HG02763 (cell line): Measurements from ENCODE around the gene HIPK3.
"Not testable (repeated sequence)": the region's sequence is repeated elsewhere in the genome, so short reads cannot be mapped to it uniquely, and the experiment has no call there.

ENCODE experiments used
- ATAC-seq: cut with Tn5 transposase; IDR thresholded peaks from one replicate; pipeline ENCODE4 v1.9.1; 2021; ENCODE audit warnings: mild to moderate bottlenecking, moderate library complexity; ENCODE audit not compliant: unreplicated experiment

The HIPK3 gene

DNA sequence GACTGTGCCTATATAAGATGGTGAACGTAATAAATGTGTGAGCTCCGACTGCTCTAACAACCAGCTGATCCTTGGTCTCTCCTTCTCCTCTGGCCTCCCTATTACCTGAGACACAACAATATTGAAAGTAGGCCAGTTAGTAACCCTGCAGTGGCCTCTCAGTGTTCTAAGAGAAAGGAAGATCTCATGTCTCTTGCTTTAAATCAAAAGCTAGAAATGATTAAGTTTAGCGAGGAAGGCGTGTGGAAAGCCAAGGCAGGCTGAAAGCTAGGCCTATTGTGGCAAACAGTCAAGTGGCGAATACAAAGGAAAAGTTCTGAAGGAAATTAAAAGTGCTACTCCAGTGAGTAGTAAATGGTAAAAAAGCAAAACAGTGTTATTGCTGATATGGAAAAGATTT lies 39.5 kb downstream of the HIPK3 start:
- no peak for ATAC-seq

DNA sequence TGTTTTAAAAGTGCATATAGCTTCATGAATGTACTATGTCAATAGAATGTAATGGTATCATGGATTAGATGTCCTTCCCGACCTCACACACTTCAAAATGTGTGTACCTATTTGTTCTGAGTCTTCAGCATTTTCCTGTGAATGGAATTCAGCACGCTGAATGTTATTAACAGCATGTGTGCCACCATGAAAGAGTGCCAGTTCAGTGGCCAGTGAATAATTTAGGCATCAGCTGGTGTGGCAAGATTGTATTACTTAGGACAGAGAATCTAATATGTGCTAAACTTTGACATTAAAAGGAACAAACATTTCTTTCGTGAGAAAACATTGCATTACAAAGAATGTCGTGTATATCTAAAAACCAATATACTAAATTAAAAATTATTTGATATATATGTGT lies 46.4 kb downstream of the HIPK3 start:
- no peak for ATAC-seq

DNA sequence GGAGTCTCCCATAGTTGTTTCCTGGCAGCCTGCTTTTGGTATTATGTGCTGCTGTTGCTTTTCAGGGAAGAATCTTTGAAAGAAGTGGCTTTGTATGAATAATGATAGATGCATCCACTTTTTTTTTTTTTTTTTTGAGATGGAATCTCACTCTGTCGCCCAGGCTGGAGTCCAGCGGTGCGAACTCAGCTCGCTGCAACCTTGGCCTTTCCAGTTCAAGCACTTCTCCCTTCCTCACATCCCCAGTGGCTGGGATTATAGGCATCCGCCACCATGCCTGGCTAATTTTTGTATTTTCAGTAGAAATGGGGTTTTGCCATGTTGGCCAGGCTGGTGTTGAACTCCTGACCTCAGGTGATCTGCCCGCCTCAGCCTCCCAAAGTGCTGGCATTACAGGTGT lies 49.6 kb downstream of the HIPK3 start:
- ATAC-seq: not testable (repeated sequence)

DNA sequence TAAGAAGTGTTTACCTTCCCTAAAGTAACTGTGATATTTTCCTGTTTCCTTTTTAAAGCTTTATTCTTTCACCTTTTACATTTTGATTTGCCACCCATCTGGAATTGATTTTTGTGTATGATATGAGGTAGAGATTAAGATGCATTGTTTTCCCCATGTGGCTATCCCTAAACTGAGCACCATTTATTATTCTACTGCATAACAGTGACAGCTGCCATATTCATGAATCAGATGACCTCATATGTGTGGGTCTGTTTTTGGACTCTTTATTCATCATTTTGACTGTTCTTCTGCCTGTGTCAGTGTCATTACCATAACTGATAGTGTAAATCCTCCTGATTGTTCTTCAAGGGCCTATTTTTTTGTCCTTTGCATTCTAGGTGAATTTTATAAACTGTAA lies 50.8 kb downstream of the HIPK3 start:
- ATAC-seq: no peak

DNA sequence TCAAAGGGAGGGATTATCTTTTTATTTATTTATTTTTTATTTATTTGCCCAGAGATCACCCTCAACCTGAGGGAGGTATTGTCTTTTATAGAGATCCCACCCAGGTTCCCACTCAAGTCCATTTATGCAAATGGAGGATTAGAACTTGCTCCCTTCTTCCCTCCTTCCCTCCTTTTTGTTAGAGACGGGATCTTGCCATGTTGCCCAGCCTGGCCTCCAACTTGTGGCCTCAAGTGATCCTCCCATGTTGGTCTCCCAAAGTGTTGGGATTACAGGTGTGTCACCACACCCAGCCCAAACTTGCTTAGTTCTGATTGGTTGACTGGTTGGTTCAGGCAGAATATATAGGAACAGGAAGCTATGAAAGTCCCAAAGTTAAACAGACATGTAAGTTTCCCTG lies 51.9 kb downstream of the HIPK3 start:
- no peak for ATAC-seq

DNA sequence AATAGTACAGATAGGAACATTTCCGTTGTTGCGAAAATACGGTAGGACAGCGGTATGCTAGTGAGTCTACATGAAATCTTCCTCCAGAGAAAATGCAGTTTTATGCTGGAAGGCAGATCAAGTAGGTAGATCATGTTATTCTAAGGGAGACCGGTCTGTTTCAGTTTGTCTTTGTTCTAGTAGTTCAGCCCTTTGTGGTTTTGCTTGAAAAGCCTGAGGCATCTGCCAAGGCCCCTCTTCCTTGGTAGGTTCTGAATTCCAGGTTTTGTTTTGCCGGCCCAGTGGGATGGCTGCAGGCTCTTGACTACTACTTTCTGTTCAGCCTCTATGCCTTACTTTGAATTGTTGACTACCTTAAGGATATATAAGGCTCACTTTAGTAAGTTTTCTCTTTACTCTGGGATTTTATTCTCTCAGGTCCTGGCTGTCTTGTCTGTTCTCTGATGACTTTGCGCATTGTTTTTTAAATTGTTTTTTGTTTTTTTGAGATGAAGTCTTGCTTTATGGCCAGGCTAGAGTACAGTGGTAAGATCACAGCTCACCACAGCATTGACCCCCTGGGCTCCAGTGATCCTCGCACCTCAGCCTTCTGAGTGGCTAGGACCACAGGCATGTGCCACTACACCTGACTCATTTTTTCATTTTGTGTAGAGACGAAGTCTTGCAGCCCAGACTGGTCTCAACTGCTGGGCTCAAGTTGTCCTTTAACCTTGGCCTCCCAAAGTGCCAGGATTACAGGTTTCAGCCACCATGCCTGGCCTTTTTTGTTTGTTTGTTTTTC lies 53.7 kb downstream of the HIPK3 start:
- no peak for ATAC-seq

DNA sequence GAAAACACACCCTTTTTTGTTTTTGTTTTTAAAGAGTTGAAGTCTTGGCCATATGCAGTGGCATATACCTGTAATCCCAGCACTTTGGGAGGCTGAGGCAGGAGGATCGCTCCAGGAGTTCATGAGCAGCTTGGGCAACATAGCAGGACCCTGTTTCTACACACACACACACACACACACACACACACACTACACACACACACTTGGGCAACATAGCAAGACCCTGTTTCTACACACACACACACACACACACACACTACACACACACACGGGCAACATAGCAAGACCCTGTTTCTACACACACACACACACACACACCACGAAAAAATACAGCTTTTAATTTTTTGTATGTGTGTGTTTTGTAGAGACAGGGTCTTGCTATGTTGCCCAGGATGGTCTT lies 54.5 kb downstream of the HIPK3 start:
- ATAC-seq: no peak

DNA sequence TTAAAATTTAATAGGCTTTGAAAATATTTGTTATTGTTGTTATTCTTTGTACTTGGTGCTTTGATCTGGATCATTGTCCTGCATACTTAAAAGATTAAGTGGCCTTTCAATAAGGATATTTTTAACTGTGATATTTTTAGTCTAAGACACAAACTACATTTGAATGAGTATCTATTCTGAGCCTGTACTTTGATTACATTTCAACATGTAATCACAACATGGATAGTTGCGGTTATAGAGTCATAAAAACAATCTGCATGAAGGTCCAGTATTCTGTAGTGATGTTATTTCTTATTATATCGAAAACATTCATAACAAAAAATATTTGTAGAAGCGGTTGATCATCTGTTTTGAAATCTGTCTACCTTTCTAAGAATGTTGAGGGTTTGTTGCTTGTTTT lies 58.6 kb downstream of the HIPK3 start:
- no peak for ATAC-seq

DNA sequence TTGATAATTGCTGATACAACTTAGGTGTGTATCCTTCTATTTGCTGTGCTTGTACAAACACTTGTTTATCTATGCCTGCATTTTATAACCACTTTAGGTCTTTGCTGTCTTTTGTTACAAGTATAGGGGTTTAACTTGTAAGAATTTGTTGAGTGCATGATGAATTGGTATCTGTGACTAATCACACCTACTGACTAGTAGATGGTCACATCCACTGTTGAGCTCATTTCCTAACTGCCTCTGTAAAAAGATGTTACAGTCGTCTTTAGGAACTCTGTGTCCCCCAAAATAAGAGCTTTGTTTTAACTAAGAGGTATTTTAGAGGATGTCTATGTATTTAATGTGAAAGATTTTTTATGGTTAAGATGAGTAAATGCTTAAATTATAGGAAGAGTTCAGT lies 60.5 kb downstream of the HIPK3 start:
- ATAC-seq: no peak

DNA sequence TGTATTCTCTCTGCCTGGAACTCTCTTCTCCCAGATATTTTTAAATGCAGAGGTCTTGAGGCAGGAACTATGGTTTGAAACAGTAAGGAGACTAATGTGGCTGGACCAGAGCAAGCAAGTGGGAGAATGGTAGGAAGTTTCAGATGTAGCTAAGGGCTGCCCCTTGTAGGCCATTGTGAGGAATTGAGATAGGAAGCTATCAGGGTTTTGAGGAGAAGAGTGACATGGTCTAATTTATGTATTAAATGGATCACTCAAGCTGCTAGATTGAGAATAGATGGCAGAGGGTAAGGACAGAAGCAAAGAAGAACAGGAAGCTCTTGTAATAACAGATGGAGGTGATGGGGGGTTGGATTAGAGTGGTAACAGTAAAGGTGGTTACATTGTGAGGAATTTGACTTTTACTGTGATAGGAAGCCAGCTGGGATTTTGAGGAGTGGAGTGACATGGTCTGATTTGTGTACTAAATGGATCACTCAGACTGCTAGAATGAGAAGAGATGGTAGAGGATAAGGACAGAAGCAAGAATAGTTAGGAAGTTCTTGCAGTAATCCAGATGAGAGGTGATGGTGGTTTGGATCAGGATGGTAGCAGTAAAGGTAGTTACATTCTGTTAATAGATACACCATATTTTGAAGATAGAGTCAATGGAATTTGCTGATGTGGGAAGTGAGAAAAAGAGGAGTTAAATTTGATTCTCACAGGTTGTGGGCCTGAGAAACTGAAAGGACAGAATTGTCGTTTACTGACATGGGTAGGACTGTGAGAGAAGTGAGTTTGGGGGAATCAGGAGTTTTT lies 63.0 kb downstream of the HIPK3 start:
- no peak for ATAC-seq

DNA sequence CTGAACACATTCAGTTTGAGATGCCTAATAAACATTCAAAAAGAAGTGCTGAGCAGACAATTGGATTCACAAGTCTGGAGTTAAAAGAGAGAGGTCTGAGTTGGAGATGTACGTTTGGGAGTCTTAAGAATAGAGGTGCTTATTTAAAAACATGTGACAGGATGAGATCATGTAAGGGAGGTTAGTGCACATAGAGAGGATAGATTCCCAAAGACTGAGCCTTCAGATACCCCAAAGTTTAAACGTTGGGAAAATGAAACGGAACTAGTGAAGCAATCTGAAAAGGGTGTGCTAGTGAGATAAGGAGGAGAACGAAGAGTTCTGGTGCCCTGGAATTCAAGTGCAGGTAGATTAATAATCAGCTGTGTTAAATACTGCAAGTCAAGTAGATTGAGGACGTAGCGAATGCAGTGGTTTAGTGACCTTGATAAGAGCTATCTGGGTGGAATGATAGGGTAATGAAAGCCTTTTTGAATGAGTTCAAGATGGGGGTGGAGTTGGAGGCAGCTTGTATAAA lies 63.7 kb downstream of the HIPK3 start:
- ATAC-seq: no peak

DNA sequence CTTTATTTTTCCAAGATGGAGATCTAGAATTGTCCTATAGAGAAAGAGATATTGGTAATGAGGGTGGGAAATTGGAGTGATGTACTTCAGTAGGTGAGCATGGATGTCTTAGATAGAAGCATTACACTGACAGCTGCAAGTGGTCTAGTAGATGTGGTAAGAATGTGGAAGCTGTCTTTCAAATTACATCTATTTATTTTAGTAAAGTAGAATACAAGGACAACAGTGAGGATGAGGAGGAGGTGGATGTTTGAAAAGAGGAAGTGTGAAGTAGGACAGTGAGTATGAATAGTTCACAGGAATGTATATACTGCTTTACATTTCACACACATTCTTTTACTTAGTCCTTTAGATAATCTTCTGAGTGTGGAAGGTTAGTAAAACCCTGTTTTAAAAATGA lies 64.2 kb downstream of the HIPK3 start:
- no peak for ATAC-seq

DNA sequence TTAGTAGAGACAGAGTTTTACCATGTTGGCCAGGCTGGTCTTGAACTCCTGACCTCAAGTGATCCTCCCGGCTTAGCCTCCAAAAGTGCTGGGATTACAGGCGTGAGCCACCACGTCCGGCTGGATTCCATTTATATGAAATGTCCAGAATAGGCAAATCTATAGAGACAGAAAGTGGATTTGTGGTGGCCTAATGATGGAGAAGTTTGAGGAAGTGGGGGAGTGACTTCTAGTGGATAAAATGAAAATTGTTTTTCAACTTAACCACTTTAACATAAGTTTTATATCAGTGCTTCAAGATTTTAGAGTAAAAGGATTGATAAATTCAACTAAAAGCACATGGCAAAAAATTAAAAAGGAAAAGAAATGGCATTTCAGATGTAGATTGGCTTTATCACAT lies 66.2 kb downstream of the HIPK3 start:
- no peak for ATAC-seq

DNA sequence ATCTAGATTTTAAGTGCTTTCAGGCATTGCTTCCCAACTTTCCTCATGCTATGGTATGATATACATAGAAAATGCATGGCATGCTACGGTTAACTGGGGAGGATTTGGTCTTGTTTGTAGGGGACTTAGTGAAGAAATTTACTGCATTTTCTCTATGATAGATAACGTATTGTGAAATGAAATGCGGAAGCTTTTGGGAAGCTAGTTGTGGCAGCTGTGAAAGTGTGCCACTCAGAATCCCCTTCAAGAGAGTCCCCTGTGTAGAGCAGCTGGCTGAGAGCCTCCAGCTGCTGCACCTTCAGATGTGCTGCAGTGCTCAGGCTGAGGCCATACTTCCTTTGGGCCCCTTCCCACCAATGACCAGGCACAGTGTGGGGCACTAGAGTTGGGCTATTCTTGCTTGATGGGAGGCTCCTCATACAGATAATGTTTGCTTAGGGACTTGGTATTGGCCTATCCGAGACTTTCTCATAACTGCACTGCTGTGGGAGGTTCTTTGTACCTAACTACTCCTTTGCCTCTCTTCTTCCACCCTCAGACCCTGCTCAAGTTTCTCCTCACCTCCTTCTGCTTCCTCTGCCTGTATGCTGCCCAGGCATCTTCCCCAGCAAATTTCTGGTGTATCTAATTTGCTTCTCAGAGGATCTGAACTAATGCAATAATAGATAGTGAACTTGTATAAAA lies 67.3 kb downstream of the HIPK3 start:
- ATAC-seq: peak; percentile 43

DNA sequence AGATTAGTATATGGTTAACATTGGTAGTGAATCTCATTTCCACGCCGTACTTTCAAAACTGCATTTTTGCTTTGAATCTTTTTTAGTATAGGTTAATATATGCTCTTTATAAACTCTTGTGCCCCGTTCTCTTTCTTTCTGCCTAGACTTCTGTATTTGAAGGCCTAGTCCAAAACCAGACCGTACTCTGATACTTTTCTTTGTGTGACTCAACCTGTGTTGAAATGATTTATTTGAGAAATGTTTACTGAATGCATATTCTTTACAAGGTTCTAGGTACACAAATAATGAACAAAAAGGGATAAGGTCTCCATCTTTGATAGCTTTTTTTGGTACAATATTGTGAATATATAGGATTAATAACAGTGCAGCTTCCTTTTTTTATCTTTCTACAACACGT lies 68.3 kb downstream of the HIPK3 start:
- ATAC-seq: no peak

DNA sequence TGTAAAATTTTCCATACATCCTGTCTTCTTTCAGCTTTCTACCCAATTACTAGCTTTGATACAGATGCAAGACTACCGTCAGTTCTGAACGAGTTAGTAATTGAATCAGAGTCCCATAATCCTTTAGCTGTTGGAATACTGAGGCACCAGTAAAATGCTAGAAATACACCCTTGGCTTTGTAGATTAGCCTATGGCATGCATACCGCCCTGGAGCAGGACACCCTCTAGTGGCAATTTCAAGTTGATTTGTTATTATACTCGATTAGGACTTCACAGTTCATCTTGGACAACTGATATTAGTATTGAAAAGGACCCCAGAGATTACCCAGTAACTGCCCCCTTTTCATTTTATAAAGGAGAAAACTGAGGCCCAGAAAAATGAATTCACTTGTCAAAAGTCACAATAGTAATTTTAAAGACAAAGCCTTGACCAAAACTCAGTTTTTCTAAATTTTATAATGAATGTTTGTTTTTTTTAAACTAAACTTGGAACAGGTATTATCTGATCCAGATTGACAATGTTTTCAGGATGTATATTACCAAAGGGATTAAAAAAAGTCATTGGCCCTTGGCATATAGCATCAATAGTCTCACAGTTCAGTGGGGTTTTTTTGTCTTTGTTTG lies 72.6 kb downstream of the HIPK3 start:
- ATAC-seq: no peak

DNA sequence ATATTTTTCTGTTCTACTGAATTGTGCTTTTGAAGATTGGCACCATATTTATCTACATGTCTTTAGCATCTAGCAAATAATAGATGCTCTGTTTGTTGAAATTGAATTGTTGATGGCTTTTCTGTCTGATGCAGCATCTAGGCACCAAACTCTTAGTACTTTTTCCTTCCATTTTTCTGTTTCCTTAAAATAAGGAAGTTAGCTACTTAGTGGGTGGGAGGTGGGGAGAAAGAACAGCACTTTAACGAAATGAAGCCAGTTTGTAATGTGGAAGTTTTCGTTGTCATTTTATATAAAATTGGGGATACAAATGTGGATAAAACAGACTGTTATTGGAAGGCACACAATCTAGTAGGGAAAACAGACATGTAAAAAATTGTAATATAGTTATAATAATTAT lies 76.6 kb downstream of the HIPK3 start:
- ATAC-seq: no peak

DNA sequence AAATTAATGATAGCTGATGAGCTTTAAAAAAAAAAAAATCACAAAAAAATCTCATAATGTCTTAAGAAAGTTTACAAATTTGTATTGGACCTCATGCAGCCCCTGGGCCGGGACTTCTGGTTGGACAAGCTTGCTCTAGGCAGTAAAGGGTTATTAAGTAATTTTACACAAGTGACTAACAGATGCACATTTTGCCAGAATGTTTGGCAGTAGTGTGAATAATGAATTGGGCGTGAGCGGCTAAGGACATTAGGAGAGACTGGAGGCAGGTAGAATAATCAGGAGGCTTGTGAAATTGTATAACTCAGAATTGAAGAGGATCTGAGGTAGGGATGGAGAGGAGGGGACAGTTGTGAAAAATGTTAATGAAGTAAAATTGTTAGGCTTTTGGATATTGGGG lies 77.4 kb downstream of the HIPK3 start:
- ATAC-seq: no peak

DNA sequence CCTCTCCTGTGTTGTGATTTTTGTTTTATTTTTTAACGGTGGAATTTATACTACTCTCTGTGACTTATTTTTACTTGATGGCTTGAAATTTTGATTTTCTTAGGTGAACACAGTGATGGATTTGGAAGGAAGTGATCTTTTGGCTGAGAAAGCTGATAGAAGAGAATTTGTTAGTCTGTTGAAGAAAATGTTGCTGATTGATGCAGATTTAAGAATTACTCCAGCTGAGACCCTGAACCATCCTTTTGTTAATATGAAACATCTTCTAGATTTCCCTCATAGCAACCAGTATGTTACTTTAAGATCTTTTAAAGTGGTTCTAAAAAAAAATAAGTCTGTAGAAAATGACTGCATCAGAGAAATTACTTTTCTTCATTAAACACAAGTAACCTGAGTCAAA lies 82.1 kb downstream of the HIPK3 start:
- no peak for ATAC-seq

DNA sequence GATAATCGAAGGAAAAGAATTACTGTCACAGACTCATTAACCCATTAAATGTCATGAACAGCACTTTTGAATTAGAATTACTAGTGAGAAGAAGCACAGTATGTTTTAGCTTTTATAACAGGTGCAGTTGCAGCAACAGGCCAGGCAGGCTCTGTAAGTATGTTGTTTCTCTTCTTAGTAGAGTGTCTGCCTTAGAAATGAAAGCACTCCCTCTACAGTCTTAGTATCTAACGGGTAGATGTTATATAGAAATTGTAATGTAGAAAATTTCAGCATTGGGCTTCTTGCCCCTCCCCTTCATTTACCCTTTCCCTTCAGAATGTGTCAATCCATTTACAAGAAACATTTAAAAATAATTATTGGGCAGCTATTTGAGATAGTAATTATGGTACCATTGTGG lies 87.4 kb downstream of the HIPK3 start:
- ATAC-seq: no peak

DNA sequence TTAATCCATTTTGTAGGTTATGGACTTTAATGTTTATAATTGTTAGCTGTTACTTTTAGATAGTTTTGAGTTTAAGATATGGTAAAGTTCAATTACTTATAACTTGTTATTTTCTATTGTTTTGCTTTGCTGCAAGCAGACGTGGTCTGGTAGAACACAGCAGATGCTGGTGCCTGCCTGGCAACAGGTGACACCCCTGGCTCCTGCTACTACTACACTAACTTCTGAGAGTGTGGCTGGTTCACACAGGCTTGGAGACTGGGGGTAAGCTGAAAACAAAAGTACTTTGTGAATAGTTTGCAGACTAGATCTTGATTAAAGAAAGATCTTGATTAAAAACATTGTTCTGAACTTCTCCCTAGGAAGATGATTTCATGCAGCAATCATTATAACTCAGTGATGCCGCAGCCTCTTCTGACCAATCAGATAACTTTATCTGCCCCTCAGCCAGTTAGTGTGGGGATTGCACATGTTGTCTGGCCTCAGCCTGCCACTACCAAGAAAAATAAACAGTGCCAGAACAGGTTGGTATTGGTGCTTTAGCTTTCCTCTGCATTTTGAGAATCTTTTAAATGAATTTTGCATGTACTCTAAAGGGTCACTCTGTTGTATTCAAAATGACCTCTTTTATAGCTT lies 90.4 kb downstream of the HIPK3 start:
- peak; percentile 48 for ATAC-seq
